GM20000 (cell line): ENCODE results near the gene DNPEP.

Source experiments
- DNase-seq: peaks from one replicate; pipeline ENCODE4 v3.0.0; 2012; ENCODE audit warnings: low spot score
- TF ChIP-seq, protein P1 (sequence below): IDR thresholded peaks from 2 replicates; pipeline ENCODE4 v1.5.1; 2012; ENCODE audit warnings: mild to moderate bottlenecking, control low read depth; ENCODE audit errors: extremely low read depth, missing control alignments

Gene DNPEP

DNA sequence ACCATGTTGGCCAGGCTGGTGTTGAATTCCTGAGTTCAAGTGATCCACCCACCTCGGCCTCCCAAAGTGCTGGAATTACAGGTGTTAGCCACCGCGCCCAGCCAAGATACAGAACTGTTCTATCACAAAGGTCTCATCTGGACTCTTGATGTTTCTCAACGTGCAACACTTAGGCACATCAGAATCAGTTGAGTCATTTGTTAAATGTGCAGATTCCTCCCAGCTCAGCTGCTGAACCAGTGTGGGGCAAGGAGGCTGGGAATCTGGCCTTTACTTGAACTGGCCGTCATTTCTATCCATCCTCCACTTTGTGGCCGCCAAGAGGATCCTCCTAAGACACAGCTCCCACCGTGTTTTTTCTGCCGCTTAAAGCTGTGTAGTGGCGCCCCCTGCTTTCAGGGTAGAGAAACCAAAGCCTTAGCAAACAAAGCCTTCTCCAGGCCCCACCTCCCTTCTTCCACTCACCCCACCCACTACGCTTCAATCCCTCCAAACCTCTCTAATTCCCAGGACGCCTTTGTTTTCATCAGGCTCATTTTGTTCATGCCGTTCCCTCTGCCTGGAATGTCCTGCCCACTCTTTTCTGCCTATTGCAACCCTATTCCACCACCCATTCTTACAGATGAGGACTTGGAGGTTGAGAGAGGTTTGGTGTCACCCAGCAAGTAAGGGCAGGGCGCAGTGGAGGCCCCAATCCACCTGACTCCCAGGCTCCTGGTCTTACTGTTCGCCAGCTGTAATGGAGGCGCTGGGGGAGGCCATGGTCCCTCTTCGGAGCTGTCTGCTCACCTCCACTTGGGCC is 46.2 kb upstream of the DNPEP start:
- DNase-seq: no peak

DNA sequence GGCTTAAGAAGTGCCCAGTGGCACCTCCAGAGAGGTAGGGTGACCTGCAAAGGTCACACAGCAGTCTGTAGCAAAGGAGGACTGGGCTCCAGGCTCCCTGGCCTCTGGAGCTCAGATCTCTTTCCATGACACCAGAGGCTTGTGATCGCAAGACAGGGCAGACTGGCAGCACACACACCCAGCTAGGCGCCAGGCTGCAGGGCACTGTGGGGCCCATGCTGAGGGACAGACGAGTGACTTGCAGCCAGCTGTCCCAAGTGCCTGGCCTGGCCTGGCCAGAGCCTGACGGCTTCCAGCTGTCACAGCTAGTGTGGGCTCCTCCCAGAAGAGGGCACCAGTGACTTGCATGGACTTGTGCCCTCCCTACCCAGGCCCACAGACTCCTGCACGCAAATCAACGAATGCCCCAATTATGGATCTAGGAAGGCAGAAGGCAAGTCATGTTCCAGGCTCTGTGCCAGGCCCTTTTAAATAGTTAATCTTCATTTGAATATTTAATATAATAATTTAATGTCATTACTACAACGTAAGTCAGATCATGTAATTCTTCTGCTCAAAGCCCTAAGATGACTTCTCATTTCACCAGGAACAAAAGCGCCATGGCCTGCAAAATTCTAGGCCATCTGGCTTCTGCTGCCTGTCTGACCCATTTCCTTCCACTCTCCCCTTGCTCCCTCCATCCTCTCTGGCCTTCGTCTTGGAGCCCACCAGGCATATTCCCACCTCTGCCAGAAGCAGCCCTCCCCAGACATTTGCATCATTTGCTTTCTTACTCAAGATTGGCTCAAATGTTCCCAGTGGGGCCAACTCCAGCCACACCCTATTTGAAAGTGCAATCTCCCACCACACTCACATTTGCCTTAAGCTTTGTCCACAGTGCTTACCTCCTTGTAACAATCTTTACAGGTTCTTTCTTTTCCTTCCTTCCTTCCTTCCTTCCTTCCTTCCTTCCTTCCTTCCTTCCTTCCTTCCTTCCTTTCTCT is 43.2 kb upstream of the DNPEP start:
- TF ChIP-seq, protein P1, sequence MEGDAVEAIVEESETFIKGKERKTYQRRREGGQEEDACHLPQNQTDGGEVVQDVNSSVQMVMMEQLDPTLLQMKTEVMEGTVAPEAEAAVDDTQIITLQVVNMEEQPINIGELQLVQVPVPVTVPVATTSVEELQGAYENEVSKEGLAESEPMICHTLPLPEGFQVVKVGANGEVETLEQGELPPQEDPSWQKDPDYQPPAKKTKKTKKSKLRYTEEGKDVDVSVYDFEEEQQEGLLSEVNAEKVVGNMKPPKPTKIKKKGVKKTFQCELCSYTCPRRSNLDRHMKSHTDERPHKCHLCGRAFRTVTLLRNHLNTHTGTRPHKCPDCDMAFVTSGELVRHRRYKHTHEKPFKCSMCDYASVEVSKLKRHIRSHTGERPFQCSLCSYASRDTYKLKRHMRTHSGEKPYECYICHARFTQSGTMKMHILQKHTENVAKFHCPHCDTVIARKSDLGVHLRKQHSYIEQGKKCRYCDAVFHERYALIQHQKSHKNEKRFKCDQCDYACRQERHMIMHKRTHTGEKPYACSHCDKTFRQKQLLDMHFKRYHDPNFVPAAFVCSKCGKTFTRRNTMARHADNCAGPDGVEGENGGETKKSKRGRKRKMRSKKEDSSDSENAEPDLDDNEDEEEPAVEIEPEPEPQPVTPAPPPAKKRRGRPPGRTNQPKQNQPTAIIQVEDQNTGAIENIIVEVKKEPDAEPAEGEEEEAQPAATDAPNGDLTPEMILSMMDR: no peak
- no peak for DNase-seq

More for the DNA sequence above, 46.2 kb upstream of the DNPEP start:
- TF ChIP-seq, protein P1: no peak

DNA sequence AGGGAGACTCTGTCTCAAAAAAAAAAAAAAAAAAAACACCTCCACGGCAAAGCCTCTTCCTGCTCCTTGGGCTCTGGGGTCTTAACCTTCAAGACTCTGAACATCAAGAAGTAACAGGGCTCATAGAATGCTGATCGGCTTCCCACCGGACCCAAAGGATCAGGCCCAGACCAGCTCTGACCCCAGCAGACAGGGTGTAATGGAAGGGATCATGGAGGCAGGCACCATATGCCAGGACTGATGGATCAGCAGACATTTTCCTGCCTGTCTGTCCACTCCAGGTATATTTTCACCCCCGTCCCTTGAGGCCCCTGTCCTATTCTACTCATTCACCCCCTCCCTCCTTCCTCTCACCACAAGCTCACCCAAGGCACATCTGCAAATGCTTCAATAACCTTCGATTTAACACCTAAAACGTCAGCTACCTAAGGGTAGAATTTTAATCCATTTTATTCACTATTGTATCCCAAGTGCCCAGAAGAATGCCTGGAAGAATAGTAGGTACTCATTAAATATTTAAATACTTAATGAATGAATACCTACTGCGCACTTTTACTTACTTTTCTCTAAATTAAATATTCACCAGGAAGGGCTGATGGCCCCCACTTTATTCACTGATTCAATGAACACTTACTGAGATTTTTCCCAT is 42.4 kb upstream of the DNPEP start:
- TF ChIP-seq, protein P1: no peak
- no peak for DNase-seq

DNA sequence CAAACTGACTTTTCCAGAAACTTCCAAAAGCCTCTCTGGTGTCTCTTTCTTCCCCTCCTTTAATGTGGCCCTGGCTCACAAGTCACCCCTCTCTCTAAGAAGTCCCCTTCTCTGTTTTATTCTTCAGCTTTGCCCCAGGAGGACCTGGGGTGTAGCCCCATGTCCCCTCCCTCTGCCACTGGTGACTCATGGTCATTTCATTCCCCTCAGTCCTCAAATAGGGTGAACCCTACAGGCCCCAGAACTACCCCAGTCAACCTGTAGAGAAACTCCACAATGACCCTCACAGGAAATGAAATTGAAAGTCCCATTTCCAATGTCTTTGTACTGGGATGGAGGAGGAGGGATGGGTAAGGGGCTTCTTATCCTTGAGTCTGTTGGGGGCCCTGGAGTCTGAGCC is 40.8 kb upstream of the DNPEP start:
- TF ChIP-seq, protein P1: no peak
- no peak for DNase-seq

DNA sequence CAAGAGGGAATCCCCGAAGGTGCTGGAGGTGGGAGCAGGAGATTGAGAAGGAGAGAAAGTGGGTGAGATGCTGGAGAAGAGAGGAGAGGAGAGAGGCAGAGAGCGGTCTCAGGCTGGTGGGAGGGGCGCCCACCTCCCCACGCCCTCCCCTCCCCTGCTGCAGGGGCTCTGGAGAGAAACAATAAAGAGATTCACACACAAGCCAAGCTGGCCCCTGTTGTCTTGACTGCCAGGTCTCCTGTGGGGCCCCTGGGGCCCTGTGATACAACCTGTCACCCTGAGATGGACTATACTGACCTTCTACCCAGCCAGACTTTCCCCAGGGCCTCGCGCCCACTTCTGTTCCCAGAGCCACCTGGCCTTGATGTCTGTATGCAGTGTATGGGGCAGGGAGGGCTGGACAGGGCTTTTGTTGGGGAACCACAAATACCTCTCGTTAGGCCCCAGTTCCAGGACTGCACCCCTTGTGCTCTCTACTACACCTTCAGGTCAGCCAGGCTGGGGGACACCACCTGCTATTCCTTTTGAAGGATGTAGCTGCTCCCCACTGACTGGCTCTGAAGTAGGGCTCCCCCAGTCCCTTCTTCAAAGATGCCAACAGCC is 38.9 kb upstream of the DNPEP start:
- DNase-seq: no peak

DNA sequence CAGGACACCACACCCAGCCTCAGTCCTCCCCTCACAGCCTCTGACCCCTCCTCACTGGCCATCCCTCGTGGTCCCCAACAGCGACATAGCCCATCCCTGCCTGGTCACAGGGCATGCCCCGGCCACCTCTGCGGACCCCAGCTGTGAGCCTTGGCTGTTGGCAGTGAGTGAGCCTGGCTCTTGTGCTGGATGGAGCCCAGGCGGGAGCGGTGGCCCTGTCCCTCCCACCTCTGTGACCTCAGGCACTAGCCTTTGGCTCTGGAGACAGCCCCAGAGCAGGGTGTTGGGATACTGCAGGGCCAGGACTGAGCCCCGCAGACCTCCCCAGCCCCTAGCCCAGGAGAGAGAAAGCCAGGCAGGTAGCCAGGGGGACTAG is 38.3 kb upstream of the DNPEP start:
- TF ChIP-seq, protein P1: no peak
- no peak for DNase-seq

More for the DNA sequence above, 38.9 kb upstream of the DNPEP start:
- TF ChIP-seq, protein P1: no peak
